ENCODE measurements around the gene DCC.

DNA sequence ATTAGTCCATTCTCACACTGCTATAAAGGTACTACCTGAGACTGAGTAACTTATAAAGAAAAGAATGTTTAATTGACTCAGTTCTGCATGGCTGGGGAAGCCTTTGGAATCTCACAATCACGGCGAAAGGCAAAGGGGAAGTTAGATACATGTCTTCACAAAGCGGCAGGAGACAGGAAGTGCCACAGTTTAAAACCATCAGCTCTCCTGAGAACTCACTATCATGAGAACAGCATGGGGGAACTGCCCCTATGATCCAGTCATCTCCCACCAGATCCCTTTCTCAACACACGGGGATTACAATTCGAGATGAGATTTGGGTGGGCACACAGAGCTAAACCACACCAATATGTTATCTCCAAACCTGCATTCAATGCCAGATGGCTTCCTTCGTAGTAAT lies 716.1 kb downstream of the DCC start:
- TF ChIP-seq POLR2AphosphoS5 (IDR thresholded peaks at IDR 0.05; ENCODE audit: low read depth, low read length) (no peak), EZH2phosphoT487 (IDR thresholded peaks at IDR 0.05; ENCODE audit: borderline replicate concordance, low read depth) (no peak), EP300 (IDR thresholded peaks at IDR 0.05; ENCODE audit: borderline replicate concordance in 1 of 2, low read depth in 1 of 2, low read length in 1 of 2) (no peak), RFX5 (IDR thresholded peaks at IDR 0.05; ENCODE audit: low read length) (no peak)
- TF ChIP-seq, protein P1, sequence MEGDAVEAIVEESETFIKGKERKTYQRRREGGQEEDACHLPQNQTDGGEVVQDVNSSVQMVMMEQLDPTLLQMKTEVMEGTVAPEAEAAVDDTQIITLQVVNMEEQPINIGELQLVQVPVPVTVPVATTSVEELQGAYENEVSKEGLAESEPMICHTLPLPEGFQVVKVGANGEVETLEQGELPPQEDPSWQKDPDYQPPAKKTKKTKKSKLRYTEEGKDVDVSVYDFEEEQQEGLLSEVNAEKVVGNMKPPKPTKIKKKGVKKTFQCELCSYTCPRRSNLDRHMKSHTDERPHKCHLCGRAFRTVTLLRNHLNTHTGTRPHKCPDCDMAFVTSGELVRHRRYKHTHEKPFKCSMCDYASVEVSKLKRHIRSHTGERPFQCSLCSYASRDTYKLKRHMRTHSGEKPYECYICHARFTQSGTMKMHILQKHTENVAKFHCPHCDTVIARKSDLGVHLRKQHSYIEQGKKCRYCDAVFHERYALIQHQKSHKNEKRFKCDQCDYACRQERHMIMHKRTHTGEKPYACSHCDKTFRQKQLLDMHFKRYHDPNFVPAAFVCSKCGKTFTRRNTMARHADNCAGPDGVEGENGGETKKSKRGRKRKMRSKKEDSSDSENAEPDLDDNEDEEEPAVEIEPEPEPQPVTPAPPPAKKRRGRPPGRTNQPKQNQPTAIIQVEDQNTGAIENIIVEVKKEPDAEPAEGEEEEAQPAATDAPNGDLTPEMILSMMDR (IDR thresholded peaks at IDR 0.05), result no peak
- TF ChIP-seq, protein P2, sequence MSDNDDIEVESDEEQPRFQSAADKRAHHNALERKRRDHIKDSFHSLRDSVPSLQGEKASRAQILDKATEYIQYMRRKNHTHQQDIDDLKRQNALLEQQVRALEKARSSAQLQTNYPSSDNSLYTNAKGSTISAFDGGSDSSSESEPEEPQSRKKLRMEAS (IDR thresholded peaks at IDR 0.05; ENCODE audit: low read depth), result no peak
- TF ChIP-seq, protein P3, sequence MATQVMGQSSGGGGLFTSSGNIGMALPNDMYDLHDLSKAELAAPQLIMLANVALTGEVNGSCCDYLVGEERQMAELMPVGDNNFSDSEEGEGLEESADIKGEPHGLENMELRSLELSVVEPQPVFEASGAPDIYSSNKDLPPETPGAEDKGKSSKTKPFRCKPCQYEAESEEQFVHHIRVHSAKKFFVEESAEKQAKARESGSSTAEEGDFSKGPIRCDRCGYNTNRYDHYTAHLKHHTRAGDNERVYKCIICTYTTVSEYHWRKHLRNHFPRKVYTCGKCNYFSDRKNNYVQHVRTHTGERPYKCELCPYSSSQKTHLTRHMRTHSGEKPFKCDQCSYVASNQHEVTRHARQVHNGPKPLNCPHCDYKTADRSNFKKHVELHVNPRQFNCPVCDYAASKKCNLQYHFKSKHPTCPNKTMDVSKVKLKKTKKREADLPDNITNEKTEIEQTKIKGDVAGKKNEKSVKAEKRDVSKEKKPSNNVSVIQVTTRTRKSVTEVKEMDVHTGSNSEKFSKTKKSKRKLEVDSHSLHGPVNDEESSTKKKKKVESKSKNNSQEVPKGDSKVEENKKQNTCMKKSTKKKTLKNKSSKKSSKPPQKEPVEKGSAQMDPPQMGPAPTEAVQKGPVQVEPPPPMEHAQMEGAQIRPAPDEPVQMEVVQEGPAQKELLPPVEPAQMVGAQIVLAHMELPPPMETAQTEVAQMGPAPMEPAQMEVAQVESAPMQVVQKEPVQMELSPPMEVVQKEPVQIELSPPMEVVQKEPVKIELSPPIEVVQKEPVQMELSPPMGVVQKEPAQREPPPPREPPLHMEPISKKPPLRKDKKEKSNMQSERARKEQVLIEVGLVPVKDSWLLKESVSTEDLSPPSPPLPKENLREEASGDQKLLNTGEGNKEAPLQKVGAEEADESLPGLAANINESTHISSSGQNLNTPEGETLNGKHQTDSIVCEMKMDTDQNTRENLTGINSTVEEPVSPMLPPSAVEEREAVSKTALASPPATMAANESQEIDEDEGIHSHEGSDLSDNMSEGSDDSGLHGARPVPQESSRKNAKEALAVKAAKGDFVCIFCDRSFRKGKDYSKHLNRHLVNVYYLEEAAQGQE (IDR thresholded peaks at IDR 0.05; ENCODE audit: low read depth, low read length), result no peak
- TF ChIP-seq, protein P4, sequence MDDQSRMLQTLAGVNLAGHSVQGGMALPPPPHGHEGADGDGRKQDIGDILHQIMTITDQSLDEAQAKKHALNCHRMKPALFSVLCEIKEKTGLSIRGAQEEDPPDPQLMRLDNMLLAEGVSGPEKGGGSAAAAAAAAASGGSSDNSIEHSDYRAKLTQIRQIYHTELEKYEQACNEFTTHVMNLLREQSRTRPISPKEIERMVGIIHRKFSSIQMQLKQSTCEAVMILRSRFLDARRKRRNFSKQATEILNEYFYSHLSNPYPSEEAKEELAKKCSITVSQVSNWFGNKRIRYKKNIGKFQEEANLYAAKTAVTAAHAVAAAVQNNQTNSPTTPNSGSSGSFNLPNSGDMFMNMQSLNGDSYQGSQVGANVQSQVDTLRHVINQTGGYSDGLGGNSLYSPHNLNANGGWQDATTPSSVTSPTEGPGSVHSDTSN (IDR thresholded peaks at IDR 0.05), result no peak
